ENCODE data around the gene CD81. TPM values are rescaled to one million over a fixed set of nuclear protein-coding genes. Genes with fewer than 3 reads are reported as not detected.

Gene CD81
- total RNA-seq, 1 donor from 2014 or later, result 350 TPM

GRCh38 chr11:2443881-2444820, 67.0 kb downstream of the CD81 start, which contains the start of gene TRPM5:
TSS of gene TRPM5 (minus strand) at chr11:2444514. CDS start at chr11:2423036, 21,478 bp downstream.
- H3K27me3 Mint-ChIP-seq, result peaks cover 69% of the 10 kb centered on the region
- DNase-seq (ENCODE audit: extremely low spot score, unreplicated experiment), result no peak
- H3K4me1 Mint-ChIP-seq (ENCODE audit: unreplicated experiment), result no peaks in the 10 kb centered on the region
- no peak within 1 kb of the TSS for H3K27ac Mint-ChIP-seq
- TF ChIP-seq, protein P1, sequence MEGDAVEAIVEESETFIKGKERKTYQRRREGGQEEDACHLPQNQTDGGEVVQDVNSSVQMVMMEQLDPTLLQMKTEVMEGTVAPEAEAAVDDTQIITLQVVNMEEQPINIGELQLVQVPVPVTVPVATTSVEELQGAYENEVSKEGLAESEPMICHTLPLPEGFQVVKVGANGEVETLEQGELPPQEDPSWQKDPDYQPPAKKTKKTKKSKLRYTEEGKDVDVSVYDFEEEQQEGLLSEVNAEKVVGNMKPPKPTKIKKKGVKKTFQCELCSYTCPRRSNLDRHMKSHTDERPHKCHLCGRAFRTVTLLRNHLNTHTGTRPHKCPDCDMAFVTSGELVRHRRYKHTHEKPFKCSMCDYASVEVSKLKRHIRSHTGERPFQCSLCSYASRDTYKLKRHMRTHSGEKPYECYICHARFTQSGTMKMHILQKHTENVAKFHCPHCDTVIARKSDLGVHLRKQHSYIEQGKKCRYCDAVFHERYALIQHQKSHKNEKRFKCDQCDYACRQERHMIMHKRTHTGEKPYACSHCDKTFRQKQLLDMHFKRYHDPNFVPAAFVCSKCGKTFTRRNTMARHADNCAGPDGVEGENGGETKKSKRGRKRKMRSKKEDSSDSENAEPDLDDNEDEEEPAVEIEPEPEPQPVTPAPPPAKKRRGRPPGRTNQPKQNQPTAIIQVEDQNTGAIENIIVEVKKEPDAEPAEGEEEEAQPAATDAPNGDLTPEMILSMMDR (conservative IDR thresholded peaks at IDR 0.05), result no peak
- H3K9me3 Mint-ChIP-seq, result peaks cover 4% of the 10 kb centered on the region
- H3K36me3 Mint-ChIP-seq, result no peaks in the 10 kb centered on the region
- peak within 1 kb of the TSS; percentile 82 for H3K4me3 Mint-ChIP-seq

- no peak for DNase-seq (ENCODE audit: extremely low spot score, unreplicated experiment)
- TF ChIP-seq, protein P1 (conservative IDR thresholded peaks at IDR 0.05), result peak; percentile 13
- Mint-ChIP-seq H3K27ac (no peak within 1 kb of the TSS), H3K36me3 (no peaks in the 10 kb centered on the region), H3K27me3 (peaks cover 62% of the 10 kb centered on the region), H3K9me3 (peaks cover 4% of the 10 kb centered on the region), H3K4me1 (ENCODE audit: unreplicated experiment) (no peaks in the 10 kb centered on the region), H3K4me3 (peak within 1 kb of the TSS; percentile 82)
Measured at GRCh38 chr11:2444821-2445745, 68.0 kb downstream of the CD81 start, which contains the start of gene KCNQ1. TSS of gene KCNQ1 (plus strand) at chr11:2445008. CDS start at chr11:2445099, 91 bp downstream.

GRCh38 chr11:2445746-2446551, 68.8 kb downstream of the CD81 start:
- no peak overlapping the region for H3K27ac Mint-ChIP-seq
- no peak for DNase-seq (ENCODE audit: extremely low spot score, unreplicated experiment)
- peak overlapping the region; percentile 82 for H3K4me3 Mint-ChIP-seq
- peaks cover 61% of the 10 kb centered on the region for H3K27me3 Mint-ChIP-seq
- TF ChIP-seq, protein P1 (conservative IDR thresholded peaks at IDR 0.05), result no peak
- no peaks in the 10 kb centered on the region for H3K4me1 Mint-ChIP-seq (ENCODE audit: unreplicated experiment)
- H3K36me3 Mint-ChIP-seq, result no peaks in the 10 kb centered on the region
- H3K9me3 Mint-ChIP-seq, result peaks cover 4% of the 10 kb centered on the region

DNA sequence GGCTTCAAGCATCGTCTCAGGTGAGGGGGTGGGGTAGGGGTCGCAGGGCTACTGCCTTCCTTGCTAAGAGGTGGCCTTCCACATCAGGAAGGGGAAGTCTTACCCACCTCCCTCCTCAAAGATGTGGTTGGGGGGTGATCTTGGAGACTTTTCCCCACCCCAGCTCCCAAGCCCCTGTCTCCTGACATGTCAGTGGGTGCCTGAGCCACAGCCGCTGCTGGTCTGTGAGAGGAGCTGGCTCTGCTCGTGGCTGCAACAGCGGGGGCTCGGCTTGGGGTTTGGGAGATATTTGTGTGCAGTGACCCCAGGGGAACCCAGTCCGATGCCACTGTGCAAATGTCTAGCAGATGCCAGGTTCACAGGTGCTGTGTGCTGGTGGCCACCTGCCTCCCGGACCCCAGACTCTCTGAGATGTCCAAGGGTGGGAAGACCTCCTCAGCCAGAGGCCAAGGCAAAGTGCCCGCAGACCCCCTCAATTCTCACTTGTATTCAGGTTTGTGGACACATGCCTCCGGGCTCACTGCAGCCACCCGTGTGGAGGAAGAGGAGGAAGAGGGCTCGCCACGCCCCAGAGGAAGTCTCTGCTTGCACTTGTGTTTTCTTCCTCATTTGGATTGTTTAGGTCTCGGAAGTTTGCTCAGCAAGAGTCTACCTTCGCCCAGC, 69.6 kb downstream of the CD81 start:
- Mint-ChIP-seq H3K4me3 (no peak overlapping the region), H3K27ac (no peak overlapping the region), H3K4me1 (ENCODE audit: unreplicated experiment) (no peaks in the 10 kb centered on the region)

More for the DNA sequence above, 69.6 kb downstream of the CD81 start:
- Mint-ChIP-seq H3K9me3 (peaks cover 4% of the 10 kb centered on the region), H3K36me3 (no peaks in the 10 kb centered on the region), H3K27me3 (peaks cover 59% of the 10 kb centered on the region)
- TF ChIP-seq, protein P1 (conservative IDR thresholded peaks at IDR 0.05), result no peak
- DNase-seq (ENCODE audit: extremely low spot score, unreplicated experiment), result no peak

Other genes starting within 250 kb of the CD81 start
- 2,350 and 3,865 TPM in 2 replicates for gene IGF2, start 237.9 kb upstream of the CD81 start, total RNA-seq (ENCODE audit: low replicate concordance)
- gene INS, start 216.1 kb upstream of the CD81 start, total RNA-seq (ENCODE audit: low replicate concordance), result 1,584 and 3,976 TPM in 2 replicates
- gene TH, start 205.5 kb upstream of the CD81 start, total RNA-seq (ENCODE audit: low replicate concordance), result 2.2 and 11.1 TPM in 2 replicates
- 5.6 and 13.6 TPM in 2 replicates for gene ASCL2, start 106.7 kb upstream of the CD81 start, total RNA-seq (ENCODE audit: low replicate concordance)
- 0.51 and 1.2 TPM in 2 replicates for gene C11orf21, start 75.4 kb upstream of the CD81 start, total RNA-seq (ENCODE audit: low replicate concordance)
- 2.6 and 7.2 TPM in 2 replicates for gene TSPAN32, start 75.3 kb upstream of the CD81 start, total RNA-seq (ENCODE audit: low replicate concordance)
- gene TSSC4, start 23.4 kb downstream of the CD81 start, total RNA-seq (ENCODE audit: low replicate concordance), result 59.0 and 59.7 TPM in 2 replicates
- 0.21 and 0.46 TPM in 2 replicates for gene TRPM5, start 67.2 kb downstream of the CD81 start, total RNA-seq (ENCODE audit: low replicate concordance)
- gene KCNQ1, start 67.7 kb downstream of the CD81 start, total RNA-seq (ENCODE audit: low replicate concordance), result 3.7 and 4.8 TPM in 2 replicates

All from type B pancreatic cell (in vitro differentiated cells).